ENCODE data around the gene ADRA2C.

- no peak for TF ChIP-seq POLR2A (IDR thresholded peaks at IDR 0.05)
- TF ChIP-seq, protein P1, sequence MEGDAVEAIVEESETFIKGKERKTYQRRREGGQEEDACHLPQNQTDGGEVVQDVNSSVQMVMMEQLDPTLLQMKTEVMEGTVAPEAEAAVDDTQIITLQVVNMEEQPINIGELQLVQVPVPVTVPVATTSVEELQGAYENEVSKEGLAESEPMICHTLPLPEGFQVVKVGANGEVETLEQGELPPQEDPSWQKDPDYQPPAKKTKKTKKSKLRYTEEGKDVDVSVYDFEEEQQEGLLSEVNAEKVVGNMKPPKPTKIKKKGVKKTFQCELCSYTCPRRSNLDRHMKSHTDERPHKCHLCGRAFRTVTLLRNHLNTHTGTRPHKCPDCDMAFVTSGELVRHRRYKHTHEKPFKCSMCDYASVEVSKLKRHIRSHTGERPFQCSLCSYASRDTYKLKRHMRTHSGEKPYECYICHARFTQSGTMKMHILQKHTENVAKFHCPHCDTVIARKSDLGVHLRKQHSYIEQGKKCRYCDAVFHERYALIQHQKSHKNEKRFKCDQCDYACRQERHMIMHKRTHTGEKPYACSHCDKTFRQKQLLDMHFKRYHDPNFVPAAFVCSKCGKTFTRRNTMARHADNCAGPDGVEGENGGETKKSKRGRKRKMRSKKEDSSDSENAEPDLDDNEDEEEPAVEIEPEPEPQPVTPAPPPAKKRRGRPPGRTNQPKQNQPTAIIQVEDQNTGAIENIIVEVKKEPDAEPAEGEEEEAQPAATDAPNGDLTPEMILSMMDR (IDR thresholded peaks at IDR 0.05) = no peak
Observed at GRCh38 chr4:3802571-3803474, 36.6 kb downstream of the ADRA2C start.

Data from adrenal gland (tissue), 5 donors.